ENCODE data around the gene CCDC138.
"Not testable (repeated sequence)": the region's sequence is repeated elsewhere in the genome, so short reads cannot be mapped to it uniquely, and the experiment has no call there.

CCDC138 gene, protein sequence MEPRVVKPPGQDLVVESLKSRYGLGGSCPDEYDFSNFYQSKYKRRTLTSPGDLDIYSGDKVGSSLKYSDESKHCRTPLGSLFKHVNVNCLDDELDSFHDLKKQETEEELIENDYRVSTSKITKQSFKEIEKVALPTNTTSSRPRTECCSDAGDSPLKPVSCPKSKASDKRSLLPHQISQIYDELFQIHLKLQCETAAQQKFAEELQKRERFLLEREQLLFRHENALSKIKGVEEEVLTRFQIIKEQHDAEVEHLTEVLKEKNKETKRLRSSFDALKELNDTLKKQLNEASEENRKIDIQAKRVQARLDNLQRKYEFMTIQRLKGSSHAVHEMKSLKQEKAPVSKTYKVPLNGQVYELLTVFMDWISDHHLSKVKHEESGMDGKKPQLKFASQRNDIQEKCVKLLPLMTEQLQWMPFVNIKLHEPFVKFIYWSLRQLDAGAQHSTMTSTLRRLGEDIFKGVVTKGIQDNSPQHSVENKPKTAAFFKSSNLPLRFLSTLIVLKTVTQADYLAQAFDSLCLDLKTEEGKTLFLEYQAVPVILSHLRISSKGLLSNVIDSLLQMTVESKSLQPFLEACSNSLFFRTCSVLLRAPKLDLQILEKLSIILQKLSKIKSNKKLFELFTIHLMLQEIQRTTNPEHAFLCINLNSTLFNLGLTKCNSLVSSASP

DNA sequence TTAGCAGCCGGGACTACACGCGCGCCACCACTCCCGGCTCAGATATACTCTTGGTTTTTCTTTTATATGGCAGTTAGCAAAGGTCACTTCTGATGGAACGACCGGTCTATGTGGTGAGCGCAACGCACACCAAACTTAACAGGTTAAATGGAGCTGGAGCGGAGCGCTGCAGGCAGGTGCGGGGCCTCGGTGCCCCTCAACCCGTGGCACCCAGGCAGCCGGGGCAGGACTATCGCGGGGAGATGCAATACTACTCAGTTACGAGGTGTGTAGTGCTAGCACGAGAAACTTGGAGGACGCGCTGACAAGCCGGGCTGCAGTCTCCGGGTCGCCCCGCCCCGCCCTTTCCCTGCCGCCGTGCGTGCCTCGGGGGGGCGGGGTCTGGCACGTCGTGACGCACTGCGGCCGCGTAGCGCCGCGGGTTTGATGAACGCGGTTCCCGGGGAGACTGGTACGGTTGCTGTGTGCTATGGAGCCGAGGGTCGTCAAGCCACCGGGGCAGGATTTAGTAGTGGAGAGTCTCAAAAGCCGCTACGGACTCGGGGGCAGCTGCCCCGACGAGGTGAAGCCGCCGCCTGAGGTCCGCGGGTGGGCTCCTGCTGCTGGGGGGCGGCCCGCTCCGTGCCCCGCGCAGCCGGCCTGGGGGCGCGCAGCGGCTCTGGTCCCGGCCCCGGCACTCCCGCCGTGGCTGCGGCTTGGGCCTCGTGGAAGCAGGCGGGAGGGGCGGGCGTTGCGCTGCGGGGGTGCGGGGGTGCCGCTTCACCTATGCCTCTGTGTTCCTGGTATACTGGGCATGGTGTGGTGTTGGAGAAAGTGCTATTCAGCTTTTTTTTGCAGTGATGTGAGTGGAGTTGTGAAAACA, at the start of gene CCDC138:
CCDC138 (plus strand) TSS at position 418 of the 862 bp plus-strand sequence; CDS start at position 470, 52 bp downstream.
- no peaks in the 10 kb centered on the region for H3K27me3 ChIP-seq (ENCODE audit: control insufficient read depth in 5 of 5, insufficient read depth in 4 of 5, low read length in 5 of 5)
- peak within 1 kb of the TSS; percentile 46 for H3K27ac ChIP-seq (ENCODE audit: low read depth, low read length)
- peaks cover 12 to 27% (median 21%) of the 10 kb centered on the region in 5 donors for H3K36me3 ChIP-seq (ENCODE audit: control insufficient read depth in 5 of 5, insufficient read depth in 5 of 5, low read length in 5 of 5)
- no peaks in the 10 kb centered on the region for H3K9me3 ChIP-seq (ENCODE audit: control insufficient read depth in 5 of 5, low read length in 5 of 5)
- H3K9ac ChIP-seq (ENCODE audit: low read length in 5 of 5): peak within 1 kb of the TSS; percentile 46 to 79 (median 66)
- H3K4me3 ChIP-seq (ENCODE audit: low read depth in 1 of 5, low read length in 5 of 5): peak within 1 kb of the TSS; percentile 65 to 93 (median 84)
- H3K4me1 ChIP-seq (ENCODE audit: control insufficient read depth in 5 of 5, insufficient read depth in 5 of 5, low read length in 5 of 5): peaks cover 0 to 13% (median 10%) of the 10 kb centered on the region in 5 donors

GRCh38 chr2:108757973-108758372, 28.6 kb upstream of the CCDC138 start:
- H3K27ac ChIP-seq (ENCODE audit: low read depth, low read length); H3K4me1 ChIP-seq (ENCODE audit: control insufficient read depth in 5 of 5, insufficient read depth in 5 of 5, low read length in 5 of 5): not testable (repeated sequence)
- H3K36me3 ChIP-seq (ENCODE audit: control insufficient read depth in 5 of 5, insufficient read depth in 5 of 5, low read length in 5 of 5): peaks cover 8 to 21% (median 19%) of the 10 kb centered on the region in 5 donors

DNA sequence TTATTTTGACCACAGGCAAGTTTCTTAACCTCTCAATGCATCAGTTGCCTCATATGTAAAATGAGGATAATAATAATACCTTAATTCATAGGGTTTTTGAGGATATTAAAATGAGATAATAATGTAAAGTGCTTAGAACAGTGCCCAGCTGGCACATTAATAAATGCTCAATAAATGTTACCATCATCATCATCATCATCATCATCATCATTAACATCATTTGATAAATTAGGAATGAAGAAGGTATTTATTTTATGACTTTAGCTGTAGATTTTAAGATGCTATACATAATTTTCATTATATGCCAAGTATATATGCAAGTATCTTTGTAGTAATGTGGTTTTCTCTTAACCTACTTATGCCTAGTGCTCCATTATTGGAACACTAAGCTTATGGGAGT, 24.0 kb upstream of the CCDC138 start:
- not testable (repeated sequence) for H3K4me3 ChIP-seq (ENCODE audit: low read depth in 1 of 5, low read length in 5 of 5); H3K27me3 ChIP-seq (ENCODE audit: control insufficient read depth in 5 of 5, insufficient read depth in 4 of 5, low read length in 5 of 5)
- peaks cover 31 to 40% (median 34%) of the 10 kb centered on the region in 5 donors for H3K36me3 ChIP-seq (ENCODE audit: control insufficient read depth in 5 of 5, insufficient read depth in 5 of 5, low read length in 5 of 5)

More at GRCh38 chr2:108757973-108758372, 28.6 kb upstream of the CCDC138 start:
- not testable (repeated sequence) for H3K9ac ChIP-seq (ENCODE audit: low read length in 5 of 5); H3K27me3 ChIP-seq (ENCODE audit: control insufficient read depth in 5 of 5, insufficient read depth in 4 of 5, low read length in 5 of 5); H3K4me3 ChIP-seq (ENCODE audit: low read depth in 1 of 5, low read length in 5 of 5); H3K9me3 ChIP-seq (ENCODE audit: control insufficient read depth in 5 of 5, low read length in 5 of 5)

DNA sequence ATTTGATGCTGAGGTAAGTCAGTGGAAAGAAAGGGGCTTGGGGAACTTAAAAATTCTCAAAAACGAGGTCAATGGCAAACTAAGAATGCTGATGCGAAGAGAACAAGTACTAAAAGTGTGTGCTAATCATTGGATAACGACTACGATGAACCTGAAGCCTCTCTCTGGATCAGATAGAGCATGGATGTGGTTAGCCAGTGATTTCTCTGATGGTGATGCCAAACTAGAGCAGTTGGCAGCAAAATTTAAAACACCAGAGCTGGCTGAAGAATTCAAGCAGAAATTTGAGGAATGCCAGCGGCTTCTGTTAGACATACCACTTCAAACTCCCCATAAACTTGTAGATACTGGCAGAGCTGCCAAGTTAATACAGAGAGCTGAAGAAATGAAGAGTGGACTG, 19.9 kb upstream of the CCDC138 start:
- H3K27ac ChIP-seq (ENCODE audit: low read depth, low read length); H3K4me1 ChIP-seq (ENCODE audit: control insufficient read depth in 5 of 5, insufficient read depth in 5 of 5, low read length in 5 of 5); H3K4me3 ChIP-seq (ENCODE audit: low read depth in 1 of 5, low read length in 5 of 5); H3K9ac ChIP-seq (ENCODE audit: low read length in 5 of 5); H3K9me3 ChIP-seq (ENCODE audit: control insufficient read depth in 5 of 5, low read length in 5 of 5); H3K27me3 ChIP-seq (ENCODE audit: control insufficient read depth in 5 of 5, insufficient read depth in 4 of 5, low read length in 5 of 5): not testable (repeated sequence)
- H3K36me3 ChIP-seq (ENCODE audit: control insufficient read depth in 5 of 5, insufficient read depth in 5 of 5, low read length in 5 of 5): peaks cover 31 to 42% (median 34%) of the 10 kb centered on the region in 5 donors

More for the DNA sequence above, 24.0 kb upstream of the CCDC138 start:
- H3K9ac ChIP-seq (ENCODE audit: low read length in 5 of 5); H3K27ac ChIP-seq (ENCODE audit: low read depth, low read length); H3K9me3 ChIP-seq (ENCODE audit: control insufficient read depth in 5 of 5, low read length in 5 of 5); H3K4me1 ChIP-seq (ENCODE audit: control insufficient read depth in 5 of 5, insufficient read depth in 5 of 5, low read length in 5 of 5): not testable (repeated sequence)

DNA sequence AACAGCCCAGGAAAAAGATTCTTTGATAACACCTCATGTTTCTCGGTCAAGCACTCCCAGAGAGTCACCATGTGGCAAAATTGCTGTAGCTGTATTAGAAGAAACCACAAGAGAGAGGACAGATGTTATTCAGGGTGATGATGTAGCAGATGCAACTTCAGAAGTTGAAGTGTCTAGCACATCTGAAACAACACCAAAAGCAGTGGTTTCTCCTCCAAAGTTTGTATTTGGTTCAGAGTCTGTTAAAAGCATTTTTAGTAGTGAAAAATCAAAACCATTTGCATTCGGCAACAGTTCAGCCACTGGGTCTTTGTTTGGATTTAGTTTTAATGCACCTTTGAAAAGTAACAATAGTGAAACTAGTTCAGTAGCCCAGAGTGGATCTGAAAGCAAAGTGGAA, 18.7 kb upstream of the CCDC138 start:
- not testable (repeated sequence) for H3K27me3 ChIP-seq (ENCODE audit: control insufficient read depth in 5 of 5, insufficient read depth in 4 of 5, low read length in 5 of 5); H3K4me3 ChIP-seq (ENCODE audit: low read depth in 1 of 5, low read length in 5 of 5); H3K9me3 ChIP-seq (ENCODE audit: control insufficient read depth in 5 of 5, low read length in 5 of 5); H3K4me1 ChIP-seq (ENCODE audit: control insufficient read depth in 5 of 5, insufficient read depth in 5 of 5, low read length in 5 of 5); H3K9ac ChIP-seq (ENCODE audit: low read length in 5 of 5); H3K27ac ChIP-seq (ENCODE audit: low read depth, low read length)
- peaks cover 36 to 51% (median 43%) of the 10 kb centered on the region in 5 donors for H3K36me3 ChIP-seq (ENCODE audit: control insufficient read depth in 5 of 5, insufficient read depth in 5 of 5, low read length in 5 of 5)

DNA sequence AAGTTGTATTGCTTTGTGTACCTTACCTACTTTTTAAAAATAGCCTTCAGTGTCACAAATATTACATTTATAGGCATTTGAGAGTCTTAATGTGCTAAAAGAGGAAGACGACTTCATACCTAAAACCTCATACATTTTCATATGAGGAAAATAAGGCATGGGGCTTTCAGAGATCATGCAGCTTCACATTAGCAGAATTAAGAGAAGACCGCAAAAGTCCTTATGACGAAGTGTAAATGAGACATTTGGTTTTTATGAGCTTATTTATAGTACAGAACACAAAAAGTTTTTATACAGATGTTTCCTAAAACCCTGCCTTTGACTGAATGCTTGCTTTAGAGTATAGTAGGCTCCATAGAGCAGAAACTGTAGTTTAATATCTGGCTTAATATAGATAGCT, 10.1 kb upstream of the CCDC138 start:
- Histone ChIP-seq H3K9ac (ENCODE audit: low read length in 5 of 5) (no peak overlapping the region), H3K4me1 (ENCODE audit: control insufficient read depth in 5 of 5, insufficient read depth in 5 of 5, low read length in 5 of 5) (peaks cover 0 to 5% (median 0%) of the 10 kb centered on the region in 5 donors), H3K27ac (ENCODE audit: low read depth, low read length) (no peak overlapping the region), H3K27me3 (ENCODE audit: control insufficient read depth in 5 of 5, insufficient read depth in 4 of 5, low read length in 5 of 5) (no peaks in the 10 kb centered on the region), H3K36me3 (ENCODE audit: control insufficient read depth in 5 of 5, insufficient read depth in 5 of 5, low read length in 5 of 5) (peaks cover 36 to 78% (median 54%) of the 10 kb centered on the region in 5 donors), H3K9me3 (ENCODE audit: control insufficient read depth in 5 of 5, low read length in 5 of 5) (no peaks in the 10 kb centered on the region), H3K4me3 (ENCODE audit: low read depth in 1 of 5, low read length in 5 of 5) (no peak overlapping the region)

GRCh38 chr2:108778857-108779256, 7.7 kb upstream of the CCDC138 start:
- H3K36me3 ChIP-seq (ENCODE audit: control insufficient read depth in 5 of 5, insufficient read depth in 5 of 5, low read length in 5 of 5): peaks cover 33 to 73% (median 53%) of the 10 kb centered on the region in 5 donors

GRCh38 chr2:108786008-108786353, 590 bp upstream of the CCDC138 start:
- H3K4me1 ChIP-seq (ENCODE audit: control insufficient read depth in 5 of 5, insufficient read depth in 5 of 5, low read length in 5 of 5): peaks cover 0 to 13% (median 10%) of the 10 kb centered on the region in 5 donors
- H3K27ac ChIP-seq (ENCODE audit: low read depth, low read length): peak overlapping the region; percentile 46
- H3K36me3 ChIP-seq (ENCODE audit: control insufficient read depth in 5 of 5, insufficient read depth in 5 of 5, low read length in 5 of 5): peaks cover 12 to 28% (median 23%) of the 10 kb centered on the region in 5 donors
- peak overlapping the region; percentile 62 to 93 (median 84) for H3K4me3 ChIP-seq (ENCODE audit: low read depth in 1 of 5, low read length in 5 of 5)
- H3K27me3 ChIP-seq (ENCODE audit: control insufficient read depth in 5 of 5, insufficient read depth in 4 of 5, low read length in 5 of 5): no peaks in the 10 kb centered on the region
- peak overlapping the region in 4 of 5 donors; percentile 44 to 79 (median 66) for H3K9ac ChIP-seq (ENCODE audit: low read length in 5 of 5)
- H3K9me3 ChIP-seq (ENCODE audit: control insufficient read depth in 5 of 5, low read length in 5 of 5): no peaks in the 10 kb centered on the region

More at GRCh38 chr2:108778857-108779256, 7.7 kb upstream of the CCDC138 start:
- no peaks in the 10 kb centered on the region for H3K9me3 ChIP-seq (ENCODE audit: control insufficient read depth in 5 of 5, low read length in 5 of 5)
- peaks cover 0 to 5% (median 0%) of the 10 kb centered on the region in 5 donors for H3K4me1 ChIP-seq (ENCODE audit: control insufficient read depth in 5 of 5, insufficient read depth in 5 of 5, low read length in 5 of 5)
- no peak overlapping the region for H3K27ac ChIP-seq (ENCODE audit: low read depth, low read length)
- H3K9ac ChIP-seq (ENCODE audit: low read length in 5 of 5): no peak overlapping the region
- H3K27me3 ChIP-seq (ENCODE audit: control insufficient read depth in 5 of 5, insufficient read depth in 4 of 5, low read length in 5 of 5): no peaks in the 10 kb centered on the region
- no peak overlapping the region for H3K4me3 ChIP-seq (ENCODE audit: low read depth in 1 of 5, low read length in 5 of 5)

GRCh38 chr2:108787216-108787541, 608 bp downstream of the CCDC138 start:
- peaks cover 10 to 21% (median 18%) of the 10 kb centered on the region in 5 donors for H3K36me3 ChIP-seq (ENCODE audit: control insufficient read depth in 5 of 5, insufficient read depth in 5 of 5, low read length in 5 of 5)
- no peaks in the 10 kb centered on the region for H3K27me3 ChIP-seq (ENCODE audit: control insufficient read depth in 5 of 5, insufficient read depth in 4 of 5, low read length in 5 of 5)
- H3K27ac ChIP-seq (ENCODE audit: low read depth, low read length): peak overlapping the region; percentile 46
- peaks cover 0 to 13% (median 10%) of the 10 kb centered on the region in 5 donors for H3K4me1 ChIP-seq (ENCODE audit: control insufficient read depth in 5 of 5, insufficient read depth in 5 of 5, low read length in 5 of 5)
- H3K9me3 ChIP-seq (ENCODE audit: control insufficient read depth in 5 of 5, low read length in 5 of 5): no peaks in the 10 kb centered on the region
- H3K9ac ChIP-seq (ENCODE audit: low read length in 5 of 5): peak overlapping the region; percentile 16 to 70 (median 48)
- H3K4me3 ChIP-seq (ENCODE audit: low read depth in 1 of 5, low read length in 5 of 5): peak overlapping the region; percentile 65 to 93 (median 84)

Data from subcutaneous abdominal adipose tissue (tissue), 5 donors.